GM12891 (cell line): Measurements from ENCODE around the gene PIM3.

Source experiments
- DNase-seq: peaks from one replicate; pipeline ENCODE4 v3.0.0; 2011; ENCODE audit warnings: low spot score; ENCODE audit not compliant: insufficient read length
- FAIRE-seq: peaks from 2 replicates; lab custom pipeline; 2011; peaks lifted over from hg19 to GRCh38; lab: Jason Lieb, UNC
- PAX5 ChIP-seq: IDR thresholded peaks from 2 replicates; pipeline ENCODE4 v1.6.1; 2011; ENCODE audit warnings: low read length, moderate library complexity, mild to moderate bottlenecking; ENCODE audit not compliant: insufficient read depth, severe bottlenecking
- POLR2A ChIP-seq: IDR thresholded peaks from 2 replicates; pipeline ENCODE4 v1.6.1; 2011; ENCODE audit warnings: low read depth, low read length, control low read depth
- POLR2AphosphoS5 ChIP-seq: IDR thresholded peaks from 2 replicates; pipeline ENCODE4 v1.6.1; 2011; ENCODE audit warnings: low read depth, low read length, control low read depth
- POU2F2 ChIP-seq: IDR thresholded peaks from 2 replicates; pipeline ENCODE4 v1.6.1; 2011; ENCODE audit warnings: low read depth, mild to moderate bottlenecking, control low read depth, low read length, moderate library complexity
- SPI1 ChIP-seq: IDR thresholded peaks from 2 replicates; pipeline ENCODE4 v1.6.1; 2011; ENCODE audit warnings: low read depth, low read length, control low read depth
- TAF1 ChIP-seq: IDR thresholded peaks from 2 replicates; pipeline ENCODE4 v1.6.1; 2011; ENCODE audit warnings: low read depth, low read length, control low read depth

Gene PIM3

GRCh38 chr22:49926916-49927315 lies 33.7 kb upstream of the PIM3 start:
- no peak for DNase-seq
- no peak for TF ChIP-seq SPI1
- FAIRE-seq, result no peak

GRCh38 chr22:49927483-49928184 lies 32.9 kb upstream of the PIM3 start:
- DNase-seq, result no peak
- no peak for TF ChIP-seq POLR2AphosphoS5
- TF ChIP-seq SPI1, result no peak
- no peak; the same call in 1 of the 2 replicates for TF ChIP-seq POLR2A
- TF ChIP-seq POU2F2, result no peak
- TF ChIP-seq TAF1, result no peak
- TF ChIP-seq PAX5, result no peak
- FAIRE-seq, result no peak

GRCh38 chr22:49928185-49928495 lies 32.4 kb upstream of the PIM3 start:
- FAIRE-seq (no peak), DNase-seq (no peak)
- no peak for TF ChIP-seq TAF1
- no peak for TF ChIP-seq PAX5
- no peak for TF ChIP-seq POLR2AphosphoS5
- no peak for TF ChIP-seq SPI1
- TF ChIP-seq POU2F2, result no peak
- no peak; the same call in 1 of the 2 replicates for TF ChIP-seq POLR2A

- TF ChIP-seq POLR2A (no peak), SPI1 (no peak), TAF1 (no peak), POU2F2 (no peak), POLR2AphosphoS5 (no peak), PAX5 (no peak)
- FAIRE-seq (no peak), DNase-seq (no peak)
Measured at GRCh38 chr22:49928555-49929210, 31.9 kb upstream of the PIM3 start.

GRCh38 chr22:49929211-49929979 lies 31.2 kb upstream of the PIM3 start:
- FAIRE-seq, result peak; percentile 78
- DNase-seq, result peak; percentile 84
- TF ChIP-seq POU2F2 (no peak), SPI1 (peak; percentile 46), POLR2A (no peak), PAX5 (peak; percentile 72)

GRCh38 chr22:49929994-49930575 lies 30.5 kb upstream of the PIM3 start:
- no peak for TF ChIP-seq SPI1
- no peak for TF ChIP-seq TAF1
- no peak for TF ChIP-seq POLR2AphosphoS5
- TF ChIP-seq POU2F2, result no peak
- DNase-seq, result no peak
- no peak for FAIRE-seq

- DNase-seq (no peak), FAIRE-seq (peak; percentile 93)
- peak; percentile 75 for TF ChIP-seq SPI1
- TF ChIP-seq TAF1, result no peak
- no peak for TF ChIP-seq POLR2AphosphoS5
- no peak for TF ChIP-seq PAX5
- no peak for TF ChIP-seq POLR2A
- TF ChIP-seq POU2F2, result no peak
Measured at GRCh38 chr22:49930596-49931412, 29.8 kb upstream of the PIM3 start.

- TF ChIP-seq POLR2A (no peak), POU2F2 (no peak), SPI1 (no peak), POLR2AphosphoS5 (no peak), TAF1 (no peak), PAX5 (no peak)
- DNase-seq (no peak), FAIRE-seq (peak; percentile 40)
Measured at GRCh38 chr22:49933236-49934159, 27.1 kb upstream of the PIM3 start.
